GM19467 (cell line): Measurements from ENCODE around the gene CHPF2.

Experiments
- ATAC-seq: cut with Tn5 transposase; IDR thresholded peaks from one replicate; pipeline ENCODE4 v1.9.1; 2021; ENCODE audit warnings: mild to moderate bottlenecking, moderate library complexity; ENCODE audit not compliant: unreplicated experiment

CHPF2 gene

GRCh38 chr7:151204383-151205032 lies 27.8 kb upstream of the CHPF2 start:
- no peak for ATAC-seq

DNA sequence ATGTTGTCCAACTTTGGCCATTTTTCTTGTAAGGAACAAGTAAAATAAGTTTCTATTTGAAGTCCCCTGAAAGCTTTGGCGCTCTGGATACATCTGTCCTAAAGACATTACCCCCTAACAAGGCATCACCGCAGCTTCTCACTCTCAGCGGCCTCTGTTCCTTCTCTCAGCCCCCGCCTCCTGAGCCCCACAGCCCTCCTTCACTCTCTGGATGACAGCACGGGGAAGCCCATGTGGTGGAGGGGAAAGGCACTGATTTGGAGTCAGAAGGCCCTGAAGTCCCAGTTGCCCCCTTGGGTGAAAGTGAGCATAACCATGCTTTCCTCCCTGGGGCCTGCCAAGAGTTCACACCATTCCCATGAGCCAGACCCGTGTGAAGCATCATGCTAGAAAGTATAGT lies 26.6 kb upstream of the CHPF2 start:
- no peak for ATAC-seq

GRCh38 chr7:151206914-151207313 lies 25.4 kb upstream of the CHPF2 start:
- no peak for ATAC-seq

- ATAC-seq = no peak
These were observed 25.0 kb upstream of the CHPF2 start for GRCh38 chr7:151207315-151207714.

- ATAC-seq = no peak
These were observed 24.5 kb upstream of the CHPF2 start for GRCh38 chr7:151207804-151208203.

GRCh38 chr7:151208253-151208862 lies 23.9 kb upstream of the CHPF2 start:
- ATAC-seq = no peak

DNA sequence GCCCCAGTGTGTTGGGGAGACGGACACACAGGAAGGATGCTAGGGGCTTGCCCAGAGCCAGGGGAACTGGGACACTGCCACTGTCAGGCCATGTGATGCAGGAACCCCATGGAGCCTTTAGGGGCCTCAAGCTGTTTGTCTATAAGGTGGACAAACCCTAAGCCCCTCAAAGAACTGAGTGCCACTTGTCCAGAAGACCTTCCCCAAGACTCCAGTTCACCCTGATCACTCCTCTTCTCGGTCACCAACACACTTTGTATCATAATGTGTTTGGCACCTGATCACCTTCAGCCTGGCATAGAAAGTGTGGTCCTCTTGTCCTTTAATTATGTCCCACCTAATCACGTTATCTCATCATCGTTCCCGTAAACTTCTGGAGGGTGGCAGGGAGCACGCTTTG lies 22.7 kb upstream of the CHPF2 start:
- ATAC-seq = no peak

DNA sequence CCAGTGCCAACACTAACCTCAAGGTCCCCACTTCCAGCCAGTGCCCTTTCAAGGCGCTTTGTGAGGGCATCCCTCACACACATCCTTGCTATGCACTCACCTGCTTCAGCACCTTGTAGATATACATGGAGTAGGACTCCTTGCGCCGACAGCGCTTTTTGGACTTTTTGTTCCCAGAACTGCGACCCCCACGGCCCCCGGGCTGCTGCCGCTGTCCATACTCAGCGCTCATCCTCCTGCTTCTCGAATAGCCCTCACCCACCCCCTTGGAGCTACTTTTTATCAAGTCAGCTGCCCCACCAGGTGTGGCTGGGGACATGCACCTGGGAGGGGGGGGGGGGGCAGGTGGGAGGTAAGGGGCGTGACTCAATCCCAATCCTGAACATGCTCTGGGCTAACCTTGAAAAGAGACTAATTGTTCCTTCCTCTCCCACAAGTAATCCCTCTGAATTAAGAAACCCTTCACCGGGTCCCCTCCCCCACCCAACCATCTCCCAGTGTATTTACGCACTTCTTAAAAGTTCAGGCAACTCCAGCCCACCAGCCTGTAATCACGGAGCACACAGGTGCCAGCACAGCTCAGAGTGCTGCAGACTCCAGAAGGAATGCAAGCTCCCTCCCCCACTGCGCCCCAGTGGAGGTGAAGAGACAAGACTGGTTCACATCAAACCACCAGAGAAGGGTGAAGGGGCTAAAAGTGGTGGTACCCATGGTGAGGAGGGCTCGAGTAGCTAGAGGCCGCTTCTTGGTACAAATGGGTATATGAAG lies 22.0 kb upstream of the CHPF2 start, which contains the start of gene H2BK1:
Gene H2BK1 (minus strand): TSS at position 402 of the 768 bp plus-strand sequence. CDS start 170 bp downstream, at position 232.
- ATAC-seq = no peak

- no peak for ATAC-seq
These were observed 21.0 kb upstream of the CHPF2 start for GRCh38 chr7:151211155-151211772.

DNA sequence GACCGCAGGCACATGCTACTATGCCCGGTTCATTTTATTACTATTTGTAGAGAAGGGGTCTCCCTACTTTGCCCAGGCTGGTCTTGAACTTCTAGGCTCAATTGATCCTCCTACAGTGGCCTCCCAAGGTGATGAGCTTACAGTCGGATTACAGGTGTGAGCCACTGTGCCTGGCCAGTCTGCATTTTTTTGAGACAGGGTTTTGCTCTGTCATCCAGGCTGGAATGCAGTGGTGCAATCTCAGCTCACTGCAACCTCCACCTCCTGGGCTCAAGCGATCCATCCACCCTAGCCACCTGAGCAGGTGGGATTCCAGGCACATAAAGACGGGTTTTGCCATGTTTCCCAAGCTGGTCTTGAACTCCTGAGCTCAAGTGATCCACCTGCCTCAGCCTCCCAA lies 19.7 kb upstream of the CHPF2 start:
- no peak for ATAC-seq

GRCh38 chr7:151213826-151214225 lies 18.5 kb upstream of the CHPF2 start:
- ATAC-seq = no peak

GRCh38 chr7:151215396-151215795 lies 16.9 kb upstream of the CHPF2 start:
- no peak for ATAC-seq

DNA sequence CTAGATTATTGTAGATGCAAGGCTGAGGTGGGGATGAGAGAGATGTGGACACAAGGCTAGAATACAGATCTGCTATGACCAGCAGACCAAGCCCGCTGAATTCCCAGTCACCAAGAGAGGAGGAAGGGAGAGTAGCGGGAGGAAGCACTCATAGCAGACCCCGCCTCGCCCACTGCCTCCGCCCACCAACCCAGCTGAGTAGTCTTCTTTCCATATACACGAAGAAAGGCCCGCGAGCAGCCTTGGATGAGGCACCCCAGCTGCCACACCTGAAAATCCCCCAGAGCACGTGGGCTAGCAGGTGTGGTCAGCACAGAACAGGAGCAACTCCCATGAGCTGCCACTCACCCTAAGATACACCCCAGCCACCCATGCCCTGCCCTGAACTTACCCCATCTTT lies 14.1 kb upstream of the CHPF2 start:
- no peak for ATAC-seq

DNA sequence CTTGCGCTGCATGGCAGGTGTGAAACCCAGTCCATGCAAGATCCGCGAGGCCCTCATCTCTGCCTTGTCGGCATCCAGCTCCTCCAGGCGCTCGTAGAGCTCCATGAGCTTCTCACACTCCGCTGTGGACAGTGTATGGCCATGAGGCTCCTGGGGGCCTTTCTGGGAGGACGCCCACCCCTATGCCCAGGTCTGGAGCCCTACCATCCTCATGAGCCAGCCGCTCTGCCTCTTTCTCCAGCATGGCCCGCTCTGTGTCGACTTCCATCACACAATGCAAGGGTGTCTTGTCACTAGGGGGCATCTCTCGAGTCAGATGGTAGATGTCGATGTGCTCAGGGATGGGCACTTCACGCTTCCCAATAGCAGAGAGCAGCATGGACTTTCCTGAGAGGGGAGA lies 8.6 kb upstream of the CHPF2 start:
- ATAC-seq = no peak

- ATAC-seq = no peak
These were observed 6.3 kb upstream of the CHPF2 start for GRCh38 chr7:151225948-151226510.

DNA sequence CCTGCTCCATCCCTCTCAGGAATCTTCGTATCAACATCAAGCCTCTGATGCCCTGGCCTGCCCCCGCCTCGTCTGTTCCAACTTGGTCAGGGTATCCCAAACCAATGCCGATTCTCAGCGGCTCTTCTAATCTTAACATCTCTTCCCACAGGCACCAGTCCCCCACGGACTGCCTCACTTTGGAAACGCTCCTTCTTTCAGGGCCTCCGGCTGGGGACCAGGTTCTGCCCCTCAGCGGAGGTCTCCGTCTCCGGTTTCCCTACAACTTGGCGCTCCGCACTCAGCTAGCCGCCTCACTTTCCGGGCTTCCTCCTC lies 5.8 kb upstream of the CHPF2 start:
- no peak for ATAC-seq

- peak; percentile 100 for ATAC-seq
These were observed 5.2 kb upstream of the CHPF2 start, which contains the start of gene ABCF2 for GRCh38 chr7:151226875-151227782. Gene ABCF2 (minus strand): TSS chr7:151227205. CDS start chr7:151226458, 747 bp downstream.

GRCh38 chr7:151228024-151228866 lies 4.0 kb upstream of the CHPF2 start:
- no peak for ATAC-seq

GRCh38 chr7:151229249-151229648 lies 3.0 kb upstream of the CHPF2 start:
- no peak for ATAC-seq
